ENCODE data around the gene CCNL1.

GRCh38 chr3:157100608-157101396 is 59.1 kb downstream of the CCNL1 start:
- TF ChIP-seq REST (IDR thresholded peaks at IDR 0.05; ENCODE audit: insufficient read depth in 1 of 2, low read depth in 2 of 2, low read length in 2 of 2) (no peak), TAF1 (IDR thresholded peaks at IDR 0.05; ENCODE audit: borderline replicate concordance, insufficient read depth, low read length) (no peak), POLR2AphosphoS5 (IDR thresholded peaks at IDR 0.05; ENCODE audit: low read depth, low read length) (no peak), SIN3A (IDR thresholded peaks at IDR 0.05; ENCODE audit: borderline replicate concordance, insufficient read depth, low read length) (no peak), FOXP2 (optimal IDR thresholded peaks at IDR 0.05; ENCODE audit: borderline replicate concordance, extremely low read depth, extremely low read length, insufficient read depth) (no peak)
